Stimulated activated CD8-positive, alpha-beta memory T cell treated with anti-CD3 and anti-CD28 coated beads, Interleukin-15, amount 100 ng/mL, for 4 hours (primary cell): Measurements from ENCODE around the gene RBM20.

Experiments
- DNase-seq, 2 donors: peaks; one replicate each; pipeline ENCODE4 v3.0.0-alpha.2; 2020; ENCODE audit warnings: low read depth in 2 of 2

RBM20 gene

DNA sequence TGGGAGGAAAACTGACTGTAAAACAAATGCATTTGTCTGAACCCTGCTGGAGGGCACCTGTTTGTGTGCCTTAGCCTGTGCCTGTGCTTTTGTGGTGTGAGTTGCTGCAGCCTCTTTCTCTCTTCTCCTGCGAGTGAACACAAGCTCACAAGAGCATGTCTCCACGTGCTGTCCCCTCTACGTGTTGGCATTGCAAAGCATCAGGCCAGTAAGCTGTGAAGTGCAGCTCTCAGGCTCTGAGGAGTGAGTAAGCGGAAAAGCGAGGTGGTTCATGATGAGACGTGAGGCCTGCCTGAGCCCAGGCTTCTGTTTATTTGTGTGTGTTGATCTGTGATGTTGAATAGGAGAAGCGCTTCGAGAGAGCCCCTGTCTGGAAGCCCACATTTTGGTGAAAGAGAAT, 142.0 kb downstream of the RBM20 start:
- DNase-seq = no peak

DNA sequence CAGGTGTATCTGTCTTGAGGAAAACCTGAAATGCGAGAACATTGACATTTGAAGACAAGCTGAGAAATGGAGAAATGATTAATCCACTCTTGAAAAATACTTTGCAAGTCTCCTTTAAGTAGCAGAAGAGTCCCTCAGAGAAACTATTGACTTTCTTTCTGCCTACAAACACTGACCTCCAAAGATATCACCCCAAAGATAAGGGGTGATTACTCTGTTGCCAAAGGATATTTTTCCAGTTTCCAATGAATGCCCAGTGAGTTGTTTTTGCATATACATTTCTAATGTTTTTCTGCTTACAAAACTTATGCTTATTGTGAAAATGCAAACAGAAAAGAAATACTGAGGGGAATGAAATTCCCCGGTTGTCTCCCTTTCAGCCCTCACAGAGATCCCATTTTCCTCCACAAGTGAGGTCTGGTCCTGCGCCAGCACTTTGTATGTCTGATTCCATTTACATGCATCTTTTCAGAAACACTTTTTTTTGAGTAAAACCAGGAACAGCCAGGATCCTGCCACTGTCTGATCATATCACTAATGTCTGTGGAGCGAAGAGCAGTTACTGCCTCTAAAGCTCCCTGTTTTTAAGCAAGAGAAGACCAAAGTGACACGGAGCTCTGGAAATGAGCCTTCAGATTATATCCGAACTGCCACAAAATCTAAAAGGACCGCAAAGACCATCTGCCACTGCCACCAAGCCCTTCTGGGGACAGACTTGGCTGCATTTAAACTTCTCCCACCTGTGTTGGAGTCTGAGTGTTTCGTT, 144.7 kb downstream of the RBM20 start:
- DNase-seq = no peak

DNA sequence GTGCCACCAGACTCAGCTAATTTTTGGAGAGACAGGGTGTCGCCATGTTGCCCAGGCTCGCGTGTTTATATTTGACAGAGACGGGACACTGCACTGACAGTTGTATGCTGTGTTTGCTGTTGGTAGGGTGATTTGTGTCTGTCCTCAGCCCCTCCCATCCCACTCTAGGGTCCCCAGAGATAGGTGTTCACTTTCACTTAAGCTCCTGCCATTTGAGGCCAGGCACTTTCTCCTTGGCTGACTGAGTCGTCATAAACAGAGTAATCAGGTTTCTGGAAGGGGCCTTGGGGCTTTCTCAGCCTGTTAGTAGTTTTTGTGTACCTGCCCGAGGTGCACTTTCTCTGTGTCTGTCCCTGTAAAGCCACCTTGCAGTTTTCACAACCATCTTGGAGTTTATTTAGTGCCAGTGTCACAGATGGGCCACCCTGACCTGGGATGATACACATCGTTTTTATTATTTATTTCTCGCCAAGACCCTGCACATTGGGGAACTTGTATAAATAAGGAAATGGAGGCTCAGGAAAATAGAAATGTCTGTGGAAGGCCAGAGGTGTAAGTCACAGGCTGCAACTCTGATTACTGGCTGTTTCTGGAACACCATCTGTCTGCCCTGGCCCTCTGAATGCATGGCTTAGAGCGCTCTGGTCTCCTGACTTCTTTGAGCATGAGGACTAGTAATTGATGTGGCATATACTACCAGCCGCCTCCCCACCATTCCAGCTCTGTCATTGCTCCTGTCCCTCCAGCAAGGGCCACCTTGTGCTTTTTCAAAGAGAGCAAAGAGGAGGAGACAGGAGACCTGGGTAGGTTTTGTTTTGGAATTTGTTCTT, 145.7 kb downstream of the RBM20 start:
- no peak for DNase-seq

DNA sequence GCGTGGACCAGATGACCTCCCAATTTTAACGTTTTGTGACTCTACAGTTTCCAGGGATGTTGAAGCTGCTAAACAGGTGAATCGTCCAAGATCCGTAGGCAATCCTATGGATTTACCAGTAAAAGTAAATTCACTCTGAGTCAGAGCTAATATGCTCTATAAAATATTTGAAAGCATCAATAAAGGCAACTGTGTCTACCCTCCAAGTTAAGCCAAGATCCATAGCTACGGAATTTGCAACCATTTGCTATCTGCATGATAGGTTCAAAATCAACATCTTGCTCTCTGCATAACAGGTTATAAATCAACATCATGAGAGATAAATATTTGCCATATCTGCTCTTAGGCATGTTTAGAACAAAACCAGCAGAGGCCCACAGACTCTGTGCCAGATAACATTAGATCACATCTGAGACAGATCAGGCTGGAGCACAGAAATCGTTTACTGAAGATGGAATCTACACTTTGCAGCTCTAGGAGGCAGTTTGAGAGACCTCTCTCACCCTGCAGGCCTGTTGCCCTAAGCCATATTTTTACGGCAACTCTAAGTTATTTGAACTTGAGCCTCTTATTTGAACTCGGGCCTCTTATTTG, 146.9 kb downstream of the RBM20 start:
- DNase-seq = no peak

DNA sequence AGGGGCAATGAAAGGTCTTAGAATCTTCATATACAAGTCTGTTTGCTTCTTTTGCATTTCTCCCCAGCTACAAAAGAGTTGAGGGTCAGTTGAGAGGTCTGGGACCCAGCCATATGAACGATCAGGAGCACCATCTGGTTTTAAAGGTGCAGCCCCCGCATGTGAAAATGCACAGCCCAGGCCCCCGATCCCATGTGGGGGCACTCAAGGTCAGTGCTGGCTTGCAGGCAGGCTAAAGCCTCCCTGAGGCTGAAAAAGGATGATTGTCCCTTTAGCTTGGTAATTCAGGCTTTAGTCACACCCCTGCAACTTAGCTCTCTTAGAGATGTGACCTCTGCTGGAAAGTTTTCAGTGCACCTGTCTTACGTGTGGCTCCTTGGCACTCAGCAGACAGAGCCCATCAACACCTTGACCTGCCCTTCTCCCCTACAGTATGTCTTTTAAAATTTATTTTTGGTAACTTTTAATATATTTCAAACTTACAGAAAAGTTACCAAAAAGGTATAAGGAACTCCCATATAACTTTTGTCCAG, 147.5 kb downstream of the RBM20 start:
- no peak for DNase-seq

DNA sequence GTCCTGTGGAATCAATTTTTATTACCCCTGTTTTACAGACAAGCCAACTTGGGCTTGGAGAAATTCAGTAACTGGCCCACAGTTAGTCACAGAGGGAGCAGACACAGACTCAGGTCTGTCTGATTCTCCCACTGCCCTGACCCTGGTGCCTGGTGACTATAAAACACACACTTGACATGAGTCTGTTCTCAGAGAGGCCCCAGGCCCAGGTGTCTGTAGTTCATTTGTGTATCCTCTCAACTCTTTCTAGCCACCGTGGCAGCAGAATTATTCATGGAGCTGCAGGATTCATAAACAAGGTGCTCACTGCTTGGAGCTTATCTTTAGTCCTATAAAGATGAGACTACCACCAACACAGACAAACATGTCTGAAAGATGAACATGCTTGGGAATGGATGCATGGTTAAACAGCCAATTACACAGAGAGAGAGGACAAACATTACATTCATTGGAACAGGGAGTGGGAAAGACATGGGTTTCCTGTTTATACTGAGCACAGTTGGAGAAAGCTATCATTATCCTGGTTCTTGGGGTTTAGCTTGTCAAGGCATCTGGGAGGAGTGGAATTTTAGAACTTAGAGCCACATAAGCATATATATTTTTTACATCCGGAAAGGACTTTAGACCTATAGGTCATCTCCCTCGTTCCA, 148.5 kb downstream of the RBM20 start:
- no peak for DNase-seq

DNA sequence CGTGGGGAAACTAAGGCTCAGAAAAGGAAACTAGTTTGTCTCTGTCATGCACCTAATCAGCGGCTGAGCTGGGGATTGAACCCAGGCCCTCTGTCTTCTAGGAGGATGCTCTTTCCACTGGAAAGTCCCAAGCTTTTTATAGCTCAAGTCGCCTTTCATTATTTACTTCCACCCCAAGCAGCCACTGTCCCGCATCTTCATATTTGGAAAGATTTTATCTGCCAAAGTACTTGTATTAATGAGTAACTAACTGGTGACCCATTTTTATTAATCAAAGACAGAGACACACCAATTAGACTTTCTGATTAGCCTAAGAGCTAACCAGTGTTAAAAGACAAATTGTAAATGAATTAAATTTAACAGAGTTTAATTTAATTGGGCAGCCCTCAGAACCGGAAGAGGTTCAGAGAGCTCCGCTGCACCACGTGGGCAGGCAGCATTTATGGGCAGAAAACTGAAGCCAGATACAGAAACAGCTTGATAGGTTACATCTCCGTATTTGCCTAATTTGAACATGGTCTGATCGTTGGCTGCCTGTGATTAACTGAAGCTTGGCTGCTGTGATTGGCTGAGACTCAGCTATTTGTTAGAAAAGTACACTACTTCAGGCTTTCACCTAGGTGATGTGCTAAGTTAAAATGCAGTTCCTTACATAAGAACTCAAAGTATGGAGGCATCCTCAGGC, 149.1 kb downstream of the RBM20 start:
- DNase-seq = no peak

DNA sequence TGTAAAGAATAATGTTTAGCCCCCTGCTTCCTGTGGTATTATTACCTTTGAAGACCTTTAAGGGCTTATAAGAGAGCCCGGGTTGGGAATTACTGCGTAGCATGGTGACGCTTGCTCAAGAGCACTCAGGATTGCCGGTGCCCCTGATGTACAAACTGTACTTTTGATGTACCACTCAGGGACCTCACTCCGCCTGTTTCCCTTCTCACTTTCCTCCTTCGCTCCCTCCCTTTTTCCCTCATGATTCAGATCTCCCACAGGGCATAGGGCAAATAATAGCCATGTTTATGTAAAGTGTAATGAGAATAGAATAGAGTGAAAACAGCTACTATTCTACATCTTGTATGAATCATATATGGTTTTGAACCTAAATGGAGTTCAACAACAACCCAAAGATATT, 149.8 kb downstream of the RBM20 start:
- DNase-seq = no peak

DNA sequence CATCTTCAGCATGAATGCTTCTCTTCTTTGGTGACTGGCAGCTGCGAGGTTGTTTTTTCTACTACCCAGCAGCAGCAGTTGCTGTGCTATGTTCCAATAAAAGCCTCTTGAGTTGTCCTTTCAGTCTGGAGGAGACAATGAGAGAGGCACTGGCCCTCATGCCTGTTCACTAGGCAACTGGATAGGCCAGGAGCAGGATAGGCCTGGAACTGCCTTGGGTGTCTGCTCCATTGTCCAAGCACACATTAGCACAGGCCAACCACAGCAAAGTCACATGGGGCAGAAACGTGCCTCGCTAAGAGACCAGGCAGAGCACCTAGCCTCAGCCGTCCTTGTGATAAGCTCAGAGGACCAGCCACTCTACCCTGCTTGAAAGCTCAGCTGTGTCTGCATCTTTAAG, 150.7 kb downstream of the RBM20 start:
- no peak for DNase-seq

DNA sequence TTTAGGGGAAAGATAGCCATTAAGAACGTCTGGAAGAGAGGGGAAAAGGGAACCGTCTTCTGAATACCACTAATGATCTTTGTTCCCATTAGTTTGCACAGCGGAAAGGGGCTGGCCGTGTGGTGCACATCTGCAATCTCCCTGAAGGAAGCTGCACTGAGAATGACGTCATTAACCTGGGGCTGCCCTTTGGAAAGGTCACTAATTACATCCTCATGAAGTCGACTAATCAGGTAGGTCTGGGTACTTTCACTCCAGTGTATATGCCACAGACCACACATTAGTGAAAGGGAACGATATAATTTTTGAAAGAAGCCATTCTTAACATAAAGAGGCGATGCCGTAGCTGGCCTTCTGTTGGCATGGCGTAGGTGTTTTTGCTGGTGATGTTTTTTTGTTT, 153.3 kb downstream of the RBM20 start:
- no peak for DNase-seq

DNA sequence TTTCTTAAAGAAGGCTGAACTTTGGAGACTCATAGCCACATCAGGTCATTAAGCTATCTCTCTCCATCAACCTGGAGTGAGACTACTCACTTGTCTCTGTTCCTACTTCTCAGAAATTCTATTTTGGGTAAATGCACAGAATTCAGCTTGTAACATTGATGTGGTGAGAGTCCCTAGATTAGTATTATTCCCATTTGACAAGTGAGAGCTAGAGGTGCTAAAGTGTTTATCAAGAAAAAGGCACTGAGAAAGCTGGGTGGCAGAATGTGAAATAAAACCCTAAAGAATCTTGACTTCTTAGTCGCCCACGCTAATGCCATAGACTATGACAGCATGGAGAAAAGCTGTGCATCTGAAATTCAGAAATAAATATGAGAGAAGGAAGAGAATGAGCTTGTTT, 154.2 kb downstream of the RBM20 start:
- no peak for DNase-seq

DNA sequence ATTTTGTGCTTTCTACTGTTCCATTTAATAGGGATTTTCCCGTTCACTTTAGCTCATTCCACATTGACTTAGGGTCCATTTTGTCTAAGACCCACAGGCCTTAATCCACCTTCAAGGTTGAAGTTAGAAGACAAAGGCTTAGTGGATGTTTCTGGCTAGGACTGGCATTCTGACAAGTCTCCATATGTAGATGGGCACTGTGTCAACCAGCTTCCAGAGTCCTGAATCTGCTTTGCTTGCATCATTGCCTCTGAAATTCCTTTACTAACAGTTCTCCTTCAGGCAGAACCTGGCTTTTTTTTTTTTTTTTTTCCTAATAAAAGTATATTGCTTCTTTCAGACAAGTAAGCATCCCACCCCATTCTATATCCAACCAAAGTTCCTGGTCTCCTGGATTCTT, 158.0 kb downstream of the RBM20 start:
- DNase-seq = no peak

DNA sequence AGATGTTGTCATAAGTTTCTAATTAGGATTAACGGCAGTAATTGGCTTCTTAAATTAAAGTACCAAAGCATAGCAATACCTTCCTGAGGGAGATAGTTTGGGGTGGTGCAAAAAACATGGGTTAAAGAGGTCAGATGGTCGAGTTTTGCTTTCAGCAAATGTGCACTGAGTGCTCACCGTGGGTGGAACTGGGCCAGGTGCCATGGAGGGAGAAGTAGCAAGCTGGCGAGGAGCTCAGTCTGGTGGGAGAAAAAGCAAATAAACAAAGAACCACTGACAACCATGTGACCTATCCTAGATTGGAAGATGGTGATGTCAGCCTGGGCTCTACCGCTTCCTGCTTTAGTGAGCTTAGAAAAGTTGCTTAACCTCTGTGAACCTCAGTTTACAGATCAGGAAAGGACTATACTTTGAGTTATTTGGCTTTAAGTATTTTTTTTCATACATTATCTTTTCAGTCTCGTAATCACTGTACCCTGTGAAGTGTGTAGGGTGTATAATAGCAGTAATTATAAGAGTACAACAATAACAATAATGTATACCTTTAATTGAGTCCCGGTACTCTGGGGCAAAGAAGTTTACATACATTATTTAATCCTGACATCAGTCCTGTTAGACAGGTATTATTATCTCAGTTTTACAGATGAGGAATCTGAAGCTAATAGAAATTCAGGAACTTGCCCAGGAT, 158.6 kb downstream of the RBM20 start:
- DNase-seq = no peak

DNA sequence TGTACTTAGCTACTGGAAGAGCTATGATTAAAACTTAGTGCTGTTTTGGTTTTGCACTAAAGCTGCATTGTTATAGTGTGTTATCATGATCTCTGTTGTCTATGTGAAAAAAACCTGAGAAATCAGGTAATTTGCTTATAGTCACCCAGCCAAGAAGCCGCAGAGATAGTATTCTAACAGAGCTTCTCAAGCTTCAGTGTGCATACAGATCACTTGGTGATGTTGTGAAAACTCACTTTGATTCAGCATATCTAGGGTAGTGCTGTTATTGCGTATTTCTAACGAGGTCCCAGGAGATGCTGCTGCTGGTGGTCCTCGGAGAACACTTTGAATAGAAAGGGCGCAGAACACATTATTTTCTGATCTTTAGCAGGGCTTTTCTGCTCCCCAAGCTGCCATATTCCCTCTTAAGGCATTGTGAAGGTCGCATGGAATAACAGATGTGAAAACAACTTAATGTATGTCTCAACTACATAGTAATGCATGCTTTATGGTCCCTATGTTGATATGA, 159.2 kb downstream of the RBM20 start:
- no peak for DNase-seq

DNA sequence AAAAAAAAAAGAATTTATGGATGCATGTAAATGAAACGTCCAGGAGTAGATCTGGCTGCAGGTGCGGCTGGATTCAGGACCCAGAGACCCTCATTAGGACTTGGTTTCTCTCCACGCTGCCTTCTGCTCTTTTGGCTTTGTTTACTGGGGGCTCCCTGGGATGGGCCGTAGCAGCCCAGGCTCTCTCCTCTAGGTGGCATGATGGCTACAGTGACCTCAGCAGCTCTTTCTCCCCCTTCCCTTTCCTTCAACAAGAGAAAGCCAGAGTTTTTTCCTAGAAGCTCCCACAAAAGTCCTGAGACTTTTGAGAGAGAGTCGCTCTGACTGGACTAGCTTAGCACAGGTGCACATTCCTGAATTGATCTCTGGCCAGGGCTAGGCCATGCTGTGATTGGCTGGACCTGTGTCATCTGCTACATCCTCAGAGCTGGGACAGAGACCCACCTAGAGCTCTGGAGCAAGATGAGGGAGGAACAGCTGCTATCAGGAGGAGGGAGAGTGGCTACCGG, 159.7 kb downstream of the RBM20 start:
- DNase-seq = no peak

DNA sequence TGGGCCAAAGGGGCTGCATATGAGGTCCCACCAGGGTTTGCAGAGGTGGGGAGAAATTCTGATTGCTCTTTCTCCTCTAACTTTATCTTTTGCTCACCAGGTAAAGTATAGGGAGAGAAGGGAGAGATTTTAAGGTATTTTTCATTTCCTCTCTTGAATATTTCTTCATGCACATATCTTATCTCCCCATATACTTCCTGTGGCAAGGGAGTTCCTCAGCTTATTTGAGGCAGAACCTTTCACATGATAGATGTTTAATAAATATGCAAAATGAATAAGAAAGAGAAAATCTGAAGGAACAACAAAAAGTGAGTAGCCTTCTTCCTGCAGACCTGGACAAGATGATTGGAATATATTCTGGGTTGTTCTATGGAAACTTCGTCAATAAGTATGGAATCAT, 160.2 kb downstream of the RBM20 start:
- no peak for DNase-seq

DNA sequence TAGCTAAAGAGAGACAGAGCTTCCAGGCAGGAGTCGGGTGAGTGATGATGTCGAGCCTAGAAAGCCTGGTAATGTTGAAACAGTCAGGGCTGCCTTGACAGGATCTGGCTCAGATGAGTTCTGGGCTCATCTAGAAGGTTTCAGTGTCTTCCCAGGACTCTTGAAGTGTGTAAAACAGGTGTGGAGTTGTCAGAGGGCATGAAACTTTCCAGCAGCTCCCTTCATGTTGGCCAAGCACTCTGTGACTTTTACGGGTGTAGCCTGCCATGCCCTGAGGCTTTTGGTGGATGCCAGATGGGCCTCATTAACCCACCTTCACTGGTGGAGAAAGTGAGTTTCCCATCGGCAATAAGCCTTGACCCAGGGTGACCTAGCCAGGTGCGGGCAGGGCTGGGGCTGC, 161.2 kb downstream of the RBM20 start:
- no peak for DNase-seq

DNA sequence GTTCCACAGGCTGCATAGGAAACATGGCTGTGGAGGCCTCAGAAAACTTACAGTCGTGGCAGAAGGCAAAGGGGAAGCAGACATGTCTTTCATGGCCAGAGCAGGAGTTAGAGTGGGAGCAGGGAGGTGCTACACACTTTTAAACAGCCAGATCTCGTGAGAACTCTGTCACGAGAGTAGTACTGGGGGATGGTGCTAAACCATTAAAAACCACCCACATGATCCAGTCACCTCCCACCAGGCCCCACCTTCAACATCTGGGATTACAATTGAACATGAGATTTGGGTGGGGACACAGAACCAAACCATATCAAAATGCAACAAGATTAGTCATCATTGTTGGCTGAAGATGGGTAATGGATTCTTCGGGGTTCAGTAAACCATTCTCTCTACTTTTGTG, 162.2 kb downstream of the RBM20 start:
- no peak for DNase-seq

DNA sequence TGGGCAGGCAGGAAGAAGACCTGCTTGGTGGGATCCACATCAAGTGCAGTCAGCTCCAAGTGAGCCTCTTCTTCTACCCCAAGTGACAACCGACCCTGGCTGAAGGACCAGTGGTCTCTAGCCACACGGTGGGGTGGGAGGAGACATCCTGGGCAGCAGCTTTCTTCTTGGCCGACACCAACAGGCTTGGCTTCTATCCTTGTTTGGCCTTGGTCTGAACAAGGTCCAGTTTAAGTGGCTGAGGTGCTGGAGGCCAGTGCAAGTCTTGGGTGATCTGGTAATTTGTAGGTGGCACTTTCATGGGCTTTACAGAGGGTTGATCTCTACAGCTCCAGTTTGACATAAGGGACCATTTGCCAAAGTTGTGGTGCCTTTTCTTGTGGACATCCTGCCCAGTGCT, 164.0 kb downstream of the RBM20 start:
- no peak for DNase-seq

DNA sequence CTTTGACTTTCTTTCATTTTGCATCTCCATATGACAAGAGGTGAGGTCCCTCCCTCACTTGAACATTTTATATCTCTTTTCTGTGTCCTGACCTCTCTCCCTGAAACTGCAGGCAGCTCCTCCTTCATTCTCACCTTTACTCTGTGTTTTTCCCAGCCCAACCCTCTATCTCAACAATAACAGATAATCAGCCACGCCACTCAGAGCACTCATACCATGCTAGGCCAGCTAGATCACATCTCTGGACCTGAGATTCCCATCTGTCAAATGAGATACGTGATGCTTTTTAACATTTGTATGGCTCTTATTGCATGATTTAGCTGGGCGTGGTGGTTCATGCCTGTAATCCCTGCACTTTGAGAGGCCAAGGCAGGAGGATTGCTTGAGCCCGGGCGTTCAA, 164.5 kb downstream of the RBM20 start:
- no peak for DNase-seq

DNA sequence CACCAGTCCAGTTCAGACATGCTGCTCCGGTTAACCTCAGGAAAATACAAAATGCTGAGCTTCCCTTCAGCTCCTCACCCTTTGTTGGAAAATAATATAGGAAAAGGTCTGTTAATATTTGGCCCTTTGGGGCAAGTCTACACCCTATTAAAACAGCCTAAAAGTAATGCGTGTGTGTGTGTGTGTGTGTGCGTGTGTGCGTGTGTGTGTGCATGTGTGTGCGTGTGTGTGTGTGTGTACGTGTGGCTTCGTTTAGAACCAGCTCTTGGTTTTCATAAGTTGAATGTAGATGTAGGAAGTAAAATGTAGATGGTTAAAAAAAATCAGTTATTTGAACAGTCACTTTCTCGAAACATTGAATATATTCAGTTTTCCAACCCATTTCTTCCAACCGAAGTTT, 166.5 kb downstream of the RBM20 start:
- no peak for DNase-seq
